ENCODE measurements around the gene DCBLD1.

DNA sequence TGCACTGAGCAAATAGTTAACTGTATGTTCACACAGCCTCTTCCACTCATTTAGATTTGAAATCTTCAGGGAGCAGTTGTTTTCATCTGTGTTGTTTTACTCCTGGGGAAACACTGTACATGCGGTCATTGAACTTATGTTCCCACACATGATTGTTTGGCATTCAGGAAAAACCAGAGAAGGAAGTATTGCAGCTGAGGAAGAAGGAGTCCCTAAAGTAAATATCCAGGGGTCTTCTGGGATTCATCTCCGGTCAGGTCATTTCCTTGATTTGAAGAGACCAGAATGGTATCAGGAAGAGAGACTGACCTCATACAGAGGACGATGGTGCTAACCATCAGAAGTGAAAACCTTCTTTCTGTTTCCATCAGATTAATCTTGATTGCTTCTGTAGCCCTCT, 52.5 kb downstream of the DCBLD1 start:
- TF ChIP-seq, protein P1, sequence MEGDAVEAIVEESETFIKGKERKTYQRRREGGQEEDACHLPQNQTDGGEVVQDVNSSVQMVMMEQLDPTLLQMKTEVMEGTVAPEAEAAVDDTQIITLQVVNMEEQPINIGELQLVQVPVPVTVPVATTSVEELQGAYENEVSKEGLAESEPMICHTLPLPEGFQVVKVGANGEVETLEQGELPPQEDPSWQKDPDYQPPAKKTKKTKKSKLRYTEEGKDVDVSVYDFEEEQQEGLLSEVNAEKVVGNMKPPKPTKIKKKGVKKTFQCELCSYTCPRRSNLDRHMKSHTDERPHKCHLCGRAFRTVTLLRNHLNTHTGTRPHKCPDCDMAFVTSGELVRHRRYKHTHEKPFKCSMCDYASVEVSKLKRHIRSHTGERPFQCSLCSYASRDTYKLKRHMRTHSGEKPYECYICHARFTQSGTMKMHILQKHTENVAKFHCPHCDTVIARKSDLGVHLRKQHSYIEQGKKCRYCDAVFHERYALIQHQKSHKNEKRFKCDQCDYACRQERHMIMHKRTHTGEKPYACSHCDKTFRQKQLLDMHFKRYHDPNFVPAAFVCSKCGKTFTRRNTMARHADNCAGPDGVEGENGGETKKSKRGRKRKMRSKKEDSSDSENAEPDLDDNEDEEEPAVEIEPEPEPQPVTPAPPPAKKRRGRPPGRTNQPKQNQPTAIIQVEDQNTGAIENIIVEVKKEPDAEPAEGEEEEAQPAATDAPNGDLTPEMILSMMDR (conservative IDR thresholded peaks at IDR 0.05 in 1 of 2, IDR thresholded peaks at IDR 0.05 in 1 of 2; ENCODE audit: low read depth in 1 of 2, low read length in 2 of 2): no peak
- TF ChIP-seq EZH2 (IDR thresholded peaks at IDR 0.05; ENCODE audit: low read length, missing control alignments): no peak
